ENCODE results near the gene TTC31.

The TTC31 gene

DNA sequence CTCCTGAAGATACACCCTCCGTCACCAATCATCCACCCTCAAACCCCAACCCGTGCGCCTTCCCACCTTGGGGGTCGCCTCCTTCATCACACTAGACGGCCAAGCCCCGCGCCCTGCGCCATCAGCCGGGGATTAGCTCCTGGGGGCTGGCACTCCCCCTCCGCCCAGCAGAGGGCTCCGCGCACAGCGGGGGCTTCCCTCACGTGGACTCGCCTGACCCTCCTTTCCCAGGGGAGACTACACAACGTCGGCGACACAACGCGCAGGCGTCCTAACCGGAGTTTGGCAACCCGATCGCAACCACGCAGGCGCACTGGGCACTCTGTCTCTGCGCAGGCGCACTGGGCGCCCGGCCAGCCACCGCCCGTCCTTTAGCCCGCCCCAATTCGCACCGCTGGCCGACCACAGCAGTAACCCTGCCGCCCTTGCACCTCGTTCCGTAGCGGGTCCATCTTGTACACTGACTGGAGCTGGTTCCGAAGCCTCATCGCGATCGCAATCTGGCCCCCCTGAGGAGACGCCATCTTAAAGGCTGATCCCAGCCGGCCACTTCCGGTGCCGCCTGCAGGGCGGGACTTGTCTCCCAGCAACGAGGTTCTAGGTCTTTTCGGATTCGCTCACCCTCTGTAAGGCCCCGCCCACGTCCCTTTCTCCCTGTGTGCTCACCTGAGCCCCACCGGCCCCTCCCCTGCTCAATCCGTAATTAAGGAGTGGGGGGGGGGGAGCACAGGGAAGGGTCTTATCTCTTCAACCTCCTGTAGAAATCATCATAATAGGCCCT, 24.5 kb downstream of the TTC31 start, which contains the start of gene PCGF1:
Gene PCGF1 (minus strand): TSS at position 551 of the 781 bp plus-strand sequence. CDS start 27 bp downstream, at position 524.
- H3K9me3 Mint-ChIP-seq = peaks cover 4% of the 10 kb centered on the region
- peaks cover 56% of the 10 kb centered on the region for H3K4me1 Mint-ChIP-seq
- peak within 1 kb of the TSS; percentile 99 for H3K4me3 Mint-ChIP-seq
- peaks cover 30% of the 10 kb centered on the region for H3K36me3 Mint-ChIP-seq (ENCODE audit: low read depth)
- H3K27ac Mint-ChIP-seq = peak within 1 kb of the TSS; percentile 100
- TF ChIP-seq, protein P1, sequence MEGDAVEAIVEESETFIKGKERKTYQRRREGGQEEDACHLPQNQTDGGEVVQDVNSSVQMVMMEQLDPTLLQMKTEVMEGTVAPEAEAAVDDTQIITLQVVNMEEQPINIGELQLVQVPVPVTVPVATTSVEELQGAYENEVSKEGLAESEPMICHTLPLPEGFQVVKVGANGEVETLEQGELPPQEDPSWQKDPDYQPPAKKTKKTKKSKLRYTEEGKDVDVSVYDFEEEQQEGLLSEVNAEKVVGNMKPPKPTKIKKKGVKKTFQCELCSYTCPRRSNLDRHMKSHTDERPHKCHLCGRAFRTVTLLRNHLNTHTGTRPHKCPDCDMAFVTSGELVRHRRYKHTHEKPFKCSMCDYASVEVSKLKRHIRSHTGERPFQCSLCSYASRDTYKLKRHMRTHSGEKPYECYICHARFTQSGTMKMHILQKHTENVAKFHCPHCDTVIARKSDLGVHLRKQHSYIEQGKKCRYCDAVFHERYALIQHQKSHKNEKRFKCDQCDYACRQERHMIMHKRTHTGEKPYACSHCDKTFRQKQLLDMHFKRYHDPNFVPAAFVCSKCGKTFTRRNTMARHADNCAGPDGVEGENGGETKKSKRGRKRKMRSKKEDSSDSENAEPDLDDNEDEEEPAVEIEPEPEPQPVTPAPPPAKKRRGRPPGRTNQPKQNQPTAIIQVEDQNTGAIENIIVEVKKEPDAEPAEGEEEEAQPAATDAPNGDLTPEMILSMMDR (IDR thresholded peaks at IDR 0.05) = peak; percentile 68
- peaks cover 100% of the 10 kb centered on the region for H3K27me3 Mint-ChIP-seq (ENCODE audit: low read depth, poor library complexity)
- peak; percentile 99 for DNase-seq

DNA sequence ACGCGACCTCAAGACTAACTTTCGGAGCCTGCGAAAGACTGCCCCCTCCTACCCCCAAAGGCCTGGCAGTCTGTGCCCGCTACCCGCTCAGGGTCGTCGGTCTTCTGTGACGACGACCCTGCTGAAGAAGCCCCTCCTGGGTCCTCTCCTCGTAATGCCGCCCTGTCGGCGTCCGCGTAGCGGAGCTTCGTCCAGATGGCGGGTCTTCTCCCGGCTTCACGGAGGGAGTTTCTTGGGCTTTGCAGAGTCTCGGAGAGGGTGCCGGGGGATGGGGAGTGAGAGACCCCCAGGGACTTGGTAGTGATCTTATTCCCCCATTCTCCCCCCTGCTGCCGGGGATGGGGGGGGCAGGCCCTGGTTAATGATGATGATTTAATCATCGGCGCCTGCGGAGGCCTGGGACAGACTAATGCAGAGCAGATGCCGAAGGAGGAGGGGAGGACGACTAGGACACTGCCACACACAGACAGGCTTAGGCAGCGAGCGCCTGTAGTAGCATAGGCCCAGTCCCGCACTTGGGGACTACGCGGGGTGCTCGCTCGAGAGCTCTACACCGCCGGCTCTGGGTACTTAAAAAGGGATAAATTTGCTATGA, 25.1 kb downstream of the TTC31 start:
- Mint-ChIP-seq H3K4me1 (peaks cover 56% of the 10 kb centered on the region), H3K27ac (peak overlapping the region; percentile 100), H3K9me3 (peaks cover 4% of the 10 kb centered on the region), H3K27me3 (ENCODE audit: low read depth, poor library complexity) (peaks cover 100% of the 10 kb centered on the region), H3K4me3 (peak overlapping the region; percentile 99), H3K36me3 (ENCODE audit: low read depth) (peaks cover 30% of the 10 kb centered on the region)
- DNase-seq = peak; percentile 45
- TF ChIP-seq, protein P1 (IDR thresholded peaks at IDR 0.05) = no peak

DNA sequence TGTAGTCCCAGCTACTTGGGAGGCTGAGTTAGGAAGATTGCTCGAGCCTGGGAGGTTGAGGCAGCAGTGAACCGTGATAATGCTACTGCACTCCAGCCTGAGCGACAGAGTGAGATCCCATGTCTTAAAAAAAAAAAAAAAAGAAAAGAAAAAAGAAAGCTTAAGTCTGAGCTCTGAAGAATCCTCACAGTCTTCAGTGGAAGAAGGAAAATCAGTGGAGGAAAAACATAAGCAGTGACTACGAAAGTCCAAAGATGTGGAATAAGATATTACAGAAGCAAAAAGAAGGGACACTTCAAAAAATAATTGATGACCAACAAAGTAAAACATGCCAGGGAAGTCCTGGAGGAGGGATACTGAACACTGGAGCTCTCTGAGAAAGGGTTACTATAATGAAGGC, 27.4 kb downstream of the TTC31 start:
- no peak overlapping the region for H3K27ac Mint-ChIP-seq
- H3K4me3 Mint-ChIP-seq = no peak overlapping the region

DNA sequence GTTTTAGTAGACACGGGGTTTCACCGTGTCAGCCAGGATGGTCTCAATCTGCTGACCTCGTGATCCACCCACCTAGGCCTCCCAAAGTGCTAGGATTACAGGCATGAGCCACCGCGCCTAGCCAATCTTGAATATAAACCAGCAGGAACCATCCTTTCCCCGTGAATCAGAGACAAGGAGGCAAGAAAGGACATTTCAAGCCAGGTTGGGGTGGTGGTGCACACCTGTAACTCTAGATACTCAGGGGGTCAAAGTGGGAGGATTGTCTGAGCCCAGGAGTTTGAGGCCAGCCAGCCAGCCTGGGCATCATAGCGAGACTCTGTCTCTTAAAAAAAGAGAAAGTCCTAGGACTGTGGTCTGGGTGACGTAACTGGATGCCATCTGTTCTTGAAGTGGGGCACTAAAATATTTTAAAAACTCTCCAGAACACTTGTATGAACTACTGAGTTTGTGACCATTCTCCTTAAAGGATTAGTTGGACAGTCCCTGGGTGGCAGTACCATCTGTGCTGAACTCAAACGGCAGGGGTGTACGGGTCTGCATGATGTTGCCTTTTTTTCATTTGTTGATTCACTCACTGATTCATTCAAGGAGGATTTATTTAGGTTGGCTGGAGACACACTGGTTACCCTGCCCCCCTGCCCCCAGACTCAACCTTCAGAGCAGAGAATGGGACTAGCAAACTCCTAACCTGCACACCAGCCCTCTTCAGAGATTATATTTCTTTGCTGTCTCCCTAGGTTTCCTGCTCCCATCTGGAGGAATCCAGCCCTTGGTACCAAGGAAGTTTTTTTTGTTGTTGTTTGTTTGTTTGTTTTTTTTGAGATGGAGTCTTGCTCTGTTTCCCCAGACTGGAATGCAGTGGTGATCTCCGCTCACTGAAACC, 28.5 kb downstream of the TTC31 start:
- Mint-ChIP-seq H3K27ac (no peak overlapping the region), H3K4me3 (no peak overlapping the region), H3K9me3 (peaks cover 6% of the 10 kb centered on the region), H3K4me1 (peaks cover 36% of the 10 kb centered on the region), H3K27me3 (ENCODE audit: low read depth, poor library complexity) (peaks cover 100% of the 10 kb centered on the region), H3K36me3 (ENCODE audit: low read depth) (peaks cover 9% of the 10 kb centered on the region)
- DNase-seq = no peak
- TF ChIP-seq, protein P1 (IDR thresholded peaks at IDR 0.05) = no peak

More for the DNA sequence above, 27.4 kb downstream of the TTC31 start:
- H3K4me1 Mint-ChIP-seq = peaks cover 44% of the 10 kb centered on the region
- H3K36me3 Mint-ChIP-seq (ENCODE audit: low read depth) = peaks cover 17% of the 10 kb centered on the region
- no peak for DNase-seq
- peaks cover 4% of the 10 kb centered on the region for H3K9me3 Mint-ChIP-seq
- TF ChIP-seq, protein P1 (IDR thresholded peaks at IDR 0.05) = no peak
- peaks cover 100% of the 10 kb centered on the region for H3K27me3 Mint-ChIP-seq (ENCODE audit: low read depth, poor library complexity)

DNA sequence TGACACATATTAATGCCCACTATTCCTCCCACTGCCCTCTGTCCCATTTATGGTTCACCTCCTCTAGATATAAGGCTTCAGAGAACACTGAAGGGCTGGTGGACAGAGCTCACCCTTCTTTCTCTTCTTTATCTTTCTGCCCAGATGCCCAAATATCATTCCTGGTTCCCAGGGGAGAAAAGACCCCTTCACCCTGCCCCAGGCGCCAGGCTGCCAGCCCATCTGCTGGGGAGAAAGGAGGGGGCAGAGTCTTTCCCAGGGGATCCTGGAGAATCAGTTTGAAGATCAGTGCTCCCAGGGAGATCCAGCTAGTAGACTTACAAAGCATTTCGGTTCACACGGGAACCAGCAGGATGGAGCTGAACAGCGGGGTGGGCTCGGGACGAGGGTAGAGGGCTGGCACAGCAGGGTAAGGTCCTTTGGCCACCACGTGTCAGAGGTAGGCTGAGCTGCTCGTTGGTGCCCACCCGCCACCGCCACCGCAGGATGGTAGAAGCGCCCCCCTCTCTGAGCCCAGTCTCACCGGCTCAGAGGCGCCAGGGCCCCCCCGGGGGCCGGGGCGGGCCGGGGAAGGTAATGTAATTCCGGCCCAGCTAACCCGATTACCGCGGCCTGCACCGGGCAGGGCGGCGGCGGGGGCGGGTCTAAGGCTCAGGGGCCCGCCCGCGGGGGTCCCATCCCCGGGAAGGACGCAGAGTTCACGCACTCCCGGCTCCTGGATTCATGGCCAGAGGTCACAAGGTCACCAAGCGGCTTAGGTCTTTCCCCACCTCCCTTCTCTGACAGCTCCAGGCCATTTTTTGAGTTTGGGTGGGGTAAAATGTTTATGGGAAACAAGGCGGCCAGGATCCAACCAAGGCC, 30.1 kb downstream of the TTC31 start:
- peak overlapping the region; percentile 75 for H3K27ac Mint-ChIP-seq
- DNase-seq = peak; percentile 60
- peak overlapping the region; percentile 62 for H3K4me3 Mint-ChIP-seq
- H3K4me1 Mint-ChIP-seq = peaks cover 23% of the 10 kb centered on the region
- TF ChIP-seq, protein P1 (IDR thresholded peaks at IDR 0.05) = no peak
- H3K9me3 Mint-ChIP-seq = peaks cover 14% of the 10 kb centered on the region
- H3K27me3 Mint-ChIP-seq (ENCODE audit: low read depth, poor library complexity) = peaks cover 100% of the 10 kb centered on the region
- H3K36me3 Mint-ChIP-seq (ENCODE audit: low read depth) = no peaks in the 10 kb centered on the region

Data from nephron progenitor cell (in vitro differentiated cells).